Measurements from ENCODE around the gene COPS7B. TPM values are rescaled to one million over a fixed set of nuclear protein-coding genes. Genes with fewer than 3 reads are reported as not detected.

COPS7B gene

Small RNA genes lying within 50 kb of the gene (small RNA-seq; reads per million reads assigned to genes)
- not detected for gene AC073476.4 (ENCODE audit: low read depth)
